HUES64 (cell line): ENCODE measurements around the gene NPW.
A peak's percentile ranks its signal among the peaks of the same experiment; 100 is the strongest.
"Not testable (repeated sequence)": the region's sequence is repeated elsewhere in the genome, so short reads cannot be mapped to it uniquely, and the experiment has no call there.

Experiments used
- H3K27ac ChIP-seq: 2 replicates; pipeline ENCODE4 v1.7.0; 2013; ENCODE audit warnings: low read depth, low read length, inconsistent platforms
- H3K27me3 ChIP-seq: 2 replicates; pipeline ENCODE4 v1.6.1; 2013; ENCODE audit warnings: mild to moderate bottlenecking, low read length; ENCODE audit not compliant: insufficient read depth
- H3K36me3 ChIP-seq: 2 replicates; pipeline ENCODE4 v1.6.1; 2013; ENCODE audit warnings: mild to moderate bottlenecking, low read length; ENCODE audit not compliant: insufficient read depth
- H3K4me1 ChIP-seq: 2 replicates; pipeline ENCODE4 v1.6.1; 2013; ENCODE audit warnings: mild to moderate bottlenecking, low read length, moderate library complexity; ENCODE audit not compliant: insufficient read depth
- H3K4me3 ChIP-seq: 2 replicates; pipeline ENCODE4 v1.5.1; 2013; ENCODE audit warnings: mild to moderate bottlenecking, low read length, moderate library complexity
- H3K9ac ChIP-seq: 2 replicates; pipeline ENCODE4 v1.6.1; 2013; ENCODE audit warnings: mild to moderate bottlenecking, low read depth, low read length
- H3K9me3 ChIP-seq: 2 replicates; pipeline ENCODE4 v1.6.1; 2013; ENCODE audit warnings: low read depth, low read length; ENCODE audit not compliant: insufficient read depth
- WGBS: fragments of 150-250, 120-280 bp; methylation state at CpG from one replicate; pipeline ENCODE4 v1.1.7; 2013; ENCODE audit warnings: missing lambda C conversion rate; 5-methylcytosine and 5-hydroxymethylcytosine counted together

Gene NPW

GRCh38 chr16:2027024-2028010 is 7.7 kb downstream of the NPW start:
- H3K27ac ChIP-seq = no peak overlapping the region
- WGBS = 12% methylated on average over 76 of the region's 76 CpGs

GRCh38 chr16:2028146-2028545 is 8.6 kb downstream of the NPW start:
- Histone ChIP-seq H3K27me3 (peaks cover 40% of the 10 kb centered on the region), H3K9me3 (no peaks in the 10 kb centered on the region), H3K36me3 (no peaks in the 10 kb centered on the region), H3K4me1 (no peaks in the 10 kb centered on the region), H3K9ac (no peak overlapping the region), H3K27ac (no peak overlapping the region), H3K4me3 (no peak overlapping the region)
- WGBS = 93% methylated on average over 3 of the region's 3 CpGs

More at GRCh38 chr16:2027024-2028010, 7.7 kb downstream of the NPW start:
- no peaks in the 10 kb centered on the region for H3K9me3 ChIP-seq
- peak overlapping the region; percentile 60 for H3K9ac ChIP-seq
- peak overlapping the region; percentile 44 for H3K4me3 ChIP-seq
- H3K36me3 ChIP-seq = no peaks in the 10 kb centered on the region
- H3K27me3 ChIP-seq = peaks cover 44% of the 10 kb centered on the region
- no peaks in the 10 kb centered on the region for H3K4me1 ChIP-seq

- H3K4me1 ChIP-seq = peaks cover 4% of the 10 kb centered on the region; the same call in 1 of the 2 replicates
- 96% methylated on average over 18 of the region's 18 CpGs for WGBS
Observed at GRCh38 chr16:2028620-2029220, 9.1 kb downstream of the NPW start.

GRCh38 chr16:2029350-2029749 is 9.8 kb downstream of the NPW start:
- H3K4me3 ChIP-seq = no peak overlapping the region
- H3K27me3 ChIP-seq = peaks cover 33% of the 10 kb centered on the region
- H3K4me1 ChIP-seq = peaks cover 6% of the 10 kb centered on the region; the same call in 1 of the 2 replicates
- H3K27ac ChIP-seq = no peak overlapping the region
- no peaks in the 10 kb centered on the region for H3K9me3 ChIP-seq
- no peak overlapping the region for H3K9ac ChIP-seq
- H3K36me3 ChIP-seq = no peaks in the 10 kb centered on the region
- 91% methylated on average over 22 of the region's 22 CpGs for WGBS

More at GRCh38 chr16:2028620-2029220, 9.1 kb downstream of the NPW start:
- Histone ChIP-seq H3K27me3 (peaks cover 39% of the 10 kb centered on the region), H3K4me3 (no peak overlapping the region), H3K9me3 (no peaks in the 10 kb centered on the region), H3K27ac (no peak overlapping the region), H3K36me3 (no peaks in the 10 kb centered on the region), H3K9ac (no peak overlapping the region)

- H3K9ac ChIP-seq = no peak overlapping the region
- H3K36me3 ChIP-seq = no peaks in the 10 kb centered on the region
- 93% methylated on average over 11 of the region's 11 CpGs for WGBS
- peaks cover 30% of the 10 kb centered on the region for H3K27me3 ChIP-seq
- no peaks in the 10 kb centered on the region for H3K9me3 ChIP-seq
- H3K4me1 ChIP-seq = peaks cover 6% of the 10 kb centered on the region; the same call in 1 of the 2 replicates
- H3K4me3 ChIP-seq = no peak overlapping the region
- no peak overlapping the region for H3K27ac ChIP-seq
Observed at GRCh38 chr16:2030036-2030435, 10.5 kb downstream of the NPW start.

DNA sequence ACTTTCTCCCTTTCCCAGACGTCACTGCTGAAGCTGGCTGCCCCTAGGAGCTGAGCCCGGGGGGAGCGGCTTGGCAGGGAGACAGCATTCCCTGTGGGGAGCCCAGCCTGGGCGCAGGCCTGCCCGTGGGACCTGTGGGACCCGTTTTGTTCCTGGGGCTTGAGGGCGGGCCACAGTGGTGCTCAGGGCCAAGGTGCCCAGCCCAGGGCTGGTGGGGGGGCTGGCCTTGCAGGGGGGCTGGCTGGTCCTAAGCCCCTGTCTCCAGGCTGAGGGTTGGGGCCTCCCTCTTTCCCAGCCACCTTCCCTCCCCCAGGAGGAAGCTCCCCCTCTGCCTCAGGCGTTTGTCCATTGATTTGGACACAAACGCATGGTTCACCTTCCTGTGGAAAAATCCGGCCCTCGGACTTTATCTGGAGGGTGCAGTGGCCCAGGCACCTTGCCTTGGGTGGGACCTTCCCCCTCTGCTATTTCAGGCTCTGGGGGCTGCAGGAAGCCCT is 11.5 kb downstream of the NPW start:
- Histone ChIP-seq H3K27ac (no peak overlapping the region), H3K4me1 (peaks cover 6% of the 10 kb centered on the region; the same call in 1 of the 2 replicates), H3K36me3 (no peaks in the 10 kb centered on the region), H3K27me3 (peaks cover 20% of the 10 kb centered on the region), H3K4me3 (no peak overlapping the region), H3K9me3 (no peaks in the 10 kb centered on the region), H3K9ac (no peak overlapping the region)
- WGBS = 88% methylated on average over 11 of the region's 11 CpGs

GRCh38 chr16:2032285-2033056 is 12.9 kb downstream of the NPW start:
- Histone ChIP-seq H3K27ac (no peak overlapping the region), H3K9me3 (no peaks in the 10 kb centered on the region), H3K4me3 (no peak overlapping the region), H3K9ac (no peak overlapping the region), H3K27me3 (peaks cover 10% of the 10 kb centered on the region), H3K36me3 (no peaks in the 10 kb centered on the region), H3K4me1 (peaks cover 6% of the 10 kb centered on the region; the same call in 1 of the 2 replicates)
- 90% methylated on average over 15 of the region's 15 CpGs for WGBS

- H3K4me1 ChIP-seq = peaks cover 6% of the 10 kb centered on the region; the same call in 1 of the 2 replicates
- H3K27ac ChIP-seq = 0 out of 2 replicates have a peak overlapping the region, but pooled peaks have one; percentile 30
- no peaks in the 10 kb centered on the region for H3K9me3 ChIP-seq
- peak overlapping the region; percentile 55; the same call in 1 of the 2 replicates for H3K9ac ChIP-seq
- peaks cover 2% of the 10 kb centered on the region; the same call in 1 of the 2 replicates for H3K27me3 ChIP-seq
- 65% methylated on average over 36 of the region's 37 CpGs for WGBS
- H3K36me3 ChIP-seq = no peaks in the 10 kb centered on the region
- H3K4me3 ChIP-seq = no peak overlapping the region
Observed at GRCh38 chr16:2033057-2033908, 13.7 kb downstream of the NPW start.

- not testable (repeated sequence) for H3K9me3 ChIP-seq, H3K4me1 ChIP-seq, H3K4me3 ChIP-seq, H3K27me3 ChIP-seq, H3K36me3 ChIP-seq
- Histone ChIP-seq H3K27ac (0 out of 2 replicates have a peak overlapping the region, but pooled peaks have one; percentile 30), H3K9ac (peak overlapping the region; percentile 55; the same call in 1 of the 2 replicates)
- WGBS = 85% methylated on average over 12 of the region's 32 CpGs
Observed at GRCh38 chr16:2033909-2034695, 14.5 kb downstream of the NPW start.
